ENCODE measurements around the gene COL4A1. TPM values are rescaled to one million over a fixed set of nuclear protein-coding genes. Genes with fewer than 3 reads are reported as not detected.

Gene COL4A1
- total RNA-seq, 1 experiment from 2014 or later, result 4.8 TPM

- no peaks in the 10 kb centered on the region; the same call in 1 of the 2 replicates for H3K9me3 ChIP-seq
- H3K27me3 ChIP-seq (replicated peaks; ENCODE audit: control insufficient read depth, insufficient read depth, low read length), result no peaks in the 10 kb centered on the region
- H3K36me3 ChIP-seq (ENCODE audit: control insufficient read depth, insufficient read depth, low read length), result no peaks in the 10 kb centered on the region
- Mint-ChIP-seq H3K4me1 (ENCODE audit: low read depth, unreplicated experiment) (peaks cover 24% of the 10 kb centered on the region), H3K27me3 (ENCODE audit: insufficient read depth, unreplicated experiment) (no peaks in the 10 kb centered on the region), H3K36me3 (ENCODE audit: insufficient read depth, unreplicated experiment) (peaks cover 5% of the 10 kb centered on the region), H3K27ac (ENCODE audit: unreplicated experiment) (no peak overlapping the region), H3K9me3 (ENCODE audit: unreplicated experiment) (peaks cover 11% of the 10 kb centered on the region), H3K4me3 (ENCODE audit: unreplicated experiment) (no peak overlapping the region)
- intact Hi-C loops (cut with micrococcal nuclease; ENCODE audit: unreplicated experiment), result no loop called here
- H3K4me1 ChIP-seq, result peaks cover 21% of the 10 kb centered on the region
- POLR2A ChIA-PET, result no interaction called here
- no peak for TF ChIP-seq CTCF (IDR thresholded peaks at IDR 0.05; ENCODE audit: insufficient read depth in 1 of 2, low read depth in 1 of 2, low read length in 1 of 2, severe bottlenecking in 1 of 2, unreplicated experiment in 1 of 2)
- CTCF ChIA-PET, result no interaction called here
- BruUV-seq (replicated peaks), result no TSS peak
- no peak for DNase-seq
- H3K4me3 ChIP-seq (ENCODE audit: low read depth, low read length), result no peak overlapping the region
These were observed 13.7 kb upstream of the COL4A1 start for GRCh38 chr13:110320645-110321044.

- POLR2A ChIA-PET, result interaction anchor here (0.6 kb wide), 2 partner anchors 13 to 121 kb away, joined by 3 read pairs; no protein-coding TSS in a partner anchor
- H3K36me3 Mint-ChIP-seq (ENCODE audit: insufficient read depth, unreplicated experiment), result peaks cover 5% of the 10 kb centered on the region
- no TSS peak for BruUV-seq (replicated peaks)
- peaks cover 29% of the 10 kb centered on the region for H3K4me1 Mint-ChIP-seq (ENCODE audit: low read depth, unreplicated experiment)
- intact Hi-C loops (cut with micrococcal nuclease; ENCODE audit: unreplicated experiment), result loop anchor here (10.0 kb wide), 1 partner anchor 595 kb away; the partner anchor contains the start of gene ANKRD10
- Histone ChIP-seq H3K9me3 (no peaks in the 10 kb centered on the region; the same call in 1 of the 2 replicates), H3K27me3 (replicated peaks; ENCODE audit: control insufficient read depth, insufficient read depth, low read length) (no peaks in the 10 kb centered on the region), H3K4me3 (ENCODE audit: low read depth, low read length) (no peak overlapping the region), H3K36me3 (ENCODE audit: control insufficient read depth, insufficient read depth, low read length) (no peaks in the 10 kb centered on the region), H3K4me1 (peaks cover 22% of the 10 kb centered on the region)
- no peak overlapping the region for H3K4me3 Mint-ChIP-seq (ENCODE audit: unreplicated experiment)
- DNase-seq, result no peak
- no peak overlapping the region for H3K27ac Mint-ChIP-seq (ENCODE audit: unreplicated experiment)
- no peaks in the 10 kb centered on the region for H3K27me3 Mint-ChIP-seq (ENCODE audit: insufficient read depth, unreplicated experiment)
- CTCF ChIA-PET, result no interaction called here
- peaks cover 11% of the 10 kb centered on the region for H3K9me3 Mint-ChIP-seq (ENCODE audit: unreplicated experiment)
- no peak for TF ChIP-seq CTCF (IDR thresholded peaks at IDR 0.05; ENCODE audit: insufficient read depth in 1 of 2, low read depth in 1 of 2, low read length in 1 of 2, severe bottlenecking in 1 of 2, unreplicated experiment in 1 of 2)
These were observed 13.0 kb upstream of the COL4A1 start for GRCh38 chr13:110319774-110320509.

DNA sequence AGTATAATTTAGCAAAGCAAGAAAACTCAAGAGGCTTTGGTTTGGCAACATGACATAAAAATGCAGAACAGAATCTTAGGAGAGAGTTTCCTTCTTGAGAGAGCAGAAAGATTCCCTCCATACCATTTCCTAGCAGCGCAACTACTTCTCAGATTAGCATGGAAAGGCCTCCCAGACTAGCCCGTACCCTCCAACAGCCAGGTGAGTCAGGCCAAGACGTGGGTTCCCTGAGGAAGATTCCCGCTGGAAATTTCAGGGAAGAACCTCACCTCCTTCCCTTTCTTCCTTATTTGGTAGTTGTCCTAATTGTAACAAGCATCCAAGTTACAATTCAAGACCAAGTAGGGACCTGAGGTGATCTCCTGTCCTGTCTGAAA is 12.4 kb upstream of the COL4A1 start:
- Mint-ChIP-seq H3K4me3 (ENCODE audit: unreplicated experiment) (no peak overlapping the region), H3K27ac (ENCODE audit: unreplicated experiment) (no peak overlapping the region), H3K36me3 (ENCODE audit: insufficient read depth, unreplicated experiment) (peaks cover 5% of the 10 kb centered on the region), H3K9me3 (ENCODE audit: unreplicated experiment) (peaks cover 11% of the 10 kb centered on the region), H3K4me1 (ENCODE audit: low read depth, unreplicated experiment) (peaks cover 30% of the 10 kb centered on the region), H3K27me3 (ENCODE audit: insufficient read depth, unreplicated experiment) (no peaks in the 10 kb centered on the region)
- TF ChIP-seq CTCF (IDR thresholded peaks at IDR 0.05; ENCODE audit: insufficient read depth in 1 of 2, low read depth in 1 of 2, low read length in 1 of 2, severe bottlenecking in 1 of 2, unreplicated experiment in 1 of 2), result no peak
- intact Hi-C loops (cut with micrococcal nuclease; ENCODE audit: unreplicated experiment), result loop anchor here (10.0 kb wide), 1 partner anchor 595 kb away; the partner anchor contains the start of gene ANKRD10
- DNase-seq, result no peak
- no peak overlapping the region for H3K4me3 ChIP-seq (ENCODE audit: low read depth, low read length)
- H3K27me3 ChIP-seq (replicated peaks; ENCODE audit: control insufficient read depth, insufficient read depth, low read length), result no peaks in the 10 kb centered on the region
- no TSS peak for BruUV-seq (replicated peaks)
- H3K9me3 ChIP-seq, result no peaks in the 10 kb centered on the region; the same call in 1 of the 2 replicates
- peaks cover 26% of the 10 kb centered on the region for H3K4me1 ChIP-seq
- ChIA-PET POLR2A (interaction anchor here (0.6 kb wide), 2 partner anchors 13 to 120 kb away, joined by 3 read pairs; no protein-coding TSS in a partner anchor), CTCF (no interaction called here)
- no peaks in the 10 kb centered on the region for H3K36me3 ChIP-seq (ENCODE audit: control insufficient read depth, insufficient read depth, low read length)
